HG02798 (cell line): ENCODE data around the gene NAT10.

Experiments used
- ATAC-seq: cut with Tn5 transposase; IDR thresholded peaks from one replicate; pipeline ENCODE4 v1.9.1; 2021; ENCODE audit warnings: mild to moderate bottlenecking; ENCODE audit not compliant: unreplicated experiment, poor library complexity

NAT10 gene

DNA sequence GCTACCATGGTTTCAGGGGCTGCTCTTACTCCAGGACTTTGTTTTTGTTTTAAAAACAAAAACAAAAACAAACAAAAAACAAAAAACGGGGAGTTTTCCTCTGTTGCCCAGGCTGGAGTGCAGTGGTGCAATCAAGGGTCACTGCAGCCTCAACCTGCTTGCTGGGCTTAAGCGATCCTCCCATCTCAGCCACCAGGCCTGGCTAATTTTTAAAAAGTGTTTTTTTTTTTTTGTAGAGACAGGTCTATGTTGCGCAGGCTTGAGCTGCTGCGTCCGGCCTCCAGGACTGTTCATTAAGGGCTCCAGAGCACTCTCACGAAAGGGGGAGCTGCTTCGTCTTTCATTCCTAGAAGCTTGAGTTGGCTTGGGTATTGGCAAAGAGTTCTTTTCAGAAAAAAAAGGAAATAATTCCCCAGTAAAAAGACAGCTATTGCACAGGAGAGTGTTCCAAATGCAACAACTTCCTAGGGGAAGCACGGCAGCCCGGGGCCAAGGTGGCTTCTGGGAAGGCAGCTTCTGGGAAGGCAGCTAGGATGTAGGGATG is 78.5 kb downstream of the NAT10 start:
- ATAC-seq, result no peak

DNA sequence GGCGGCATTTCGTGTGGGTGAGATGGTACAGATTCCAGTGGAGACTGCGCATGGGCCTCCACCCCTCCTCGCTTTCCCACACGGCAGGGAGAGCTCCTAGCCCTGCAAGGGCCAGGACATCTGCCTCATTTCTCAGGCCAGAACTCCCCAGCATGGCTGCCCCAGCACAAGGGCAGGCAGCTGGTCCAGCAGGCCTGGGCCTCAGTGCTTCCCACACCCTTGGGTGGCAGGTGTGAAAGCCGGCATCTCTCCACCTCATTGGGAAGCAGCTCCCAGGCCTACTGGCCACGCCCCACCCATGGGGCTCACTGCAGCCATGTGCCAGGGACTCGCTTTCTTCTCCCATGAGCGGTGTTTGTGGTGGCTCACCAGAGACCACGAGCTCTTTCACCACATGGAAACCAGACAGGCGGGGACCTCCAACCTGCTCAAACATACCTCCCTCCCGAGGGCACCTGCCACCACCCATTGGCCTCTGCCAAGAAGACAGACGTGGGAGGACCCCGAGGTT is 79.1 kb downstream of the NAT10 start:
- no peak for ATAC-seq

DNA sequence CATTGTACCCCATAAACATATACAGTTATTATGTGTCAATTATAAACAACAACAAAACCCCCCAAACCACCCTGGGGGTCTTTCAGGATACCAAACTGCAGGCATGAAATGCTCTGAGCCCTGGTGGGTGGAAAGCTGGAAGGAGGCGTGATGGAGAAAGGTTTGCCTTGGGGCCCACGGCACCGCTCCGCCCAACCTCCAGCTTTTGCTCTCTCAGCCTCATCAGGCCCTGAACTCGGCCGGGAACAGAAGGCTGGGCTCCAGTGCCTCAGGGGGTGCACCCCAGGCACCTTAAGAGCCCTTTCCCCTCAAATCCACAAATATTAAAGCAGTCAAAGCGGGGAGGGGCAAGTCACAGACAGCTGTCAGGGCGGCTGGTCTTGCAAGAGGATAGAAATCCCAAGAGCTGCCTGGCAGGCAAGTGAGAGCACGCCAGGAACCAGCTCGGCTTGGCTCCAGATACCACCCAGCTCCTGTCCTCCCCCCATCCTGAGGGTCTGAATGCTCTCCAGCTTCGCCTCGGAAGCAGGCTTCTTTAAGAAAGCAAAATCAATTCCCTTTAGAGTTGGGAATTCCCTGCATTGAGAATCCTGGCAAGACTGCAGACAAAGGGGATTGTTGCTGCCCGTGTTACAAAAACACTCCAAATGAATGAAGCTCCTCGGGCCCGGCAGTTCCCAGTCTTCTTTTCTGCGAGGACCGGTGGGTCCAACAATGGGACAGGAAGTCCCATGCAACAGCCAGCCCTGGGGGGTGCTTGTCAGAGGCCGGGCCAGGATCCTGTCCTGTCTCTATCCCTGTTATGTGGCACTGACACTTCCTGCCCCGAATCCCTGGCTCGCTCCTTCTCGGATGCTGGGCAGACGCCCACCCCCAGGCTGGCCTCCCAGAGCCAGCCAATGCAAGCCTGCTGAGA is 80.8 kb downstream of the NAT10 start:
- ATAC-seq, result no peak

DNA sequence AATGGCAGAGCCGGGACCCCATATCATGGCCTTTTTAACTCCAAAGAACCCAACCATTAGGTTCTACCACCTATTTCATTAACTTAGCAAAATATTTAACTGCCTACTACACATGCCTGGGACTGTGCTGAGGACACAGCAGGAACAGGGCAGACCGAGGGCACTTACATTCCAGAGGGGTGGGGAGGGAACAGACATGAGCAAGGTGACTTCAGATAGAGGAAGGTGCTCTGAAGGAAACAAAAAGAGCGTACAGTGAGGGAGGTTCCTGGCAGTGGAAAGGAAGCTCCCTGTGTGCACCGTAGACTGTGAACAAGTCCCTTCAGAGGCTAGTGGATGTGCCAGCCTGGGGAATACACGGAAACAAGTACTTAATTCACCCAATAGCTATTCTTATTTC is 82.8 kb downstream of the NAT10 start:
- ATAC-seq, result no peak

DNA sequence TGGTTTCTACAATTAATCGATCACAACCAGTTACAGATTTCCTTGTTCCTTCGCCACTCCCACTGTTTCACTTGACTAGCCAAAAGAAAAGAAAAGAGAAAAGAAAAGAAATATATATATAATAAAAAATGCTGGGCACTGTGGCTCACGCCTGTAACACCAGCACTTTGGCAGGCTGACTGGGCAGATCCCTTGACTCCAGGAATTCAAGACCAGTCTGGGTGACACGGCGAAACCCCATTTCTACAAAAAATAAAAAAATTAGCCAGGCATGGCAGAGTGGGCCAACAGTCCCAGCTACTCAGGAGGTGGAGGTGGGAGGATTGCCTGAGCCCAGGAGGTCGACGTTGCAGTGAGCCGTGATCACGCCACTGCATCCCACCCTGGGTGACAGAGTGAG is 83.8 kb downstream of the NAT10 start:
- ATAC-seq, result no peak

DNA sequence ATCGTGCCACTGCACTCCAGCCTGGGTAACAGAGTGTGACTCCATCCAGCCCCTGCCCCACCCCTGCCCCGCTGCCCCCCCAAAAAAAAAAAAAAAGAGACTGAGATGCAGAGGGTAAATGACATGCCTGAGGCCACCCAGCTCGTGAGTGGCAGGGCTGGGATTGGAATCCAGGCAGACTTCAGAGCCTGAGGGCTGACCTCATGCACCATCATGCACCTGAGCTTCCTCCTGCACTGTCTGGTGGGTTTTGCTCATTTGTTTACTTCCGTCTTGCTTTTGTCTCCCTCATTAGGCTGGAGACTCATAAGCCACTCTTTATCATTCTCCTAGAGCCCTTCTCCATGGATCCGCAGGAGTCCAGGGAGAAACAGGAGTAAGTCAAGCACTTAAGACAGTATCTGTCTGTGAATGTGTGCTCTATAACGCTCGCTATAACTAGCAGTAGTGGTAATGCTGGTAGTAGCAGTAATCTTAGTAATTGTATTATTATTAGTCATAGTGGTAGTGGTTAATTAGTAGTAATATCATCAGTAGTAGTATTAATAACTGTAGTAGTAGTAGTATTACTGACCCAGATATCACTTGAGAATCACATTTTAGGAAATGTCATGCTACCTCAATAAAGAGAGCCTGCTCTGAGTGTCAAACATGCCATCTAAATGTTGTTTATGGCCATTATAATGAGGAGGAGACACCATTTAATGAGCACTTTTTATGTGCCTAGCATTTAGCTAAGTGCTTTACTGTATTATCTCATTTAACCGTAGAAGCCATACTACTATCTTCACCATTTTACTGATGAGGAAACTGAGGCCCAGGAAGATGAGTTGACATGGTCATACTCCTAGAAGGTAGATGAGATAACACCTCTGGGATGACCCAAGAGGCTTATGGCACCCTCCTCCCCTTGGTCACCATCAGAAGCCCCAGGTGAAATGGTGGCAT is 85.0 kb downstream of the NAT10 start:
- ATAC-seq, result no peak

DNA sequence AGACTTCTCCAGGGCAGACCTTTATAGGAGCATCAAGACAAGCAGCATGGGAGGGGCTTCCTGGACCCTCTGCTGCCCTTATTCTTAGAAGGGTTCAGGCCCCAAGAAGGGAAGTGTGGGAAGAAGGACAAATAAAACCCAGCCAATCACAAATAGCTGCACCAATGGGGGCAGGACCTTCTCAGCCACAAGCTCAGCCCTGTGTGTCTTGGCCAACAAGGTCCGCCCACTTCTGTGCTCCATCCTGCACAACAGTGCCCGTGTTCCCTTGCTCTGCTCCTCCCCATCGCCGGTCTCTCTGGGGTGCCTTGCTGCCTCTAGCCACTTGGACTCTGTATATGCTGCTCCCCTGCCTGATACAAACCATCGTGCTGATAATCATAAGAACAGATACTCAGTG is 86.1 kb downstream of the NAT10 start:
- no peak for ATAC-seq

DNA sequence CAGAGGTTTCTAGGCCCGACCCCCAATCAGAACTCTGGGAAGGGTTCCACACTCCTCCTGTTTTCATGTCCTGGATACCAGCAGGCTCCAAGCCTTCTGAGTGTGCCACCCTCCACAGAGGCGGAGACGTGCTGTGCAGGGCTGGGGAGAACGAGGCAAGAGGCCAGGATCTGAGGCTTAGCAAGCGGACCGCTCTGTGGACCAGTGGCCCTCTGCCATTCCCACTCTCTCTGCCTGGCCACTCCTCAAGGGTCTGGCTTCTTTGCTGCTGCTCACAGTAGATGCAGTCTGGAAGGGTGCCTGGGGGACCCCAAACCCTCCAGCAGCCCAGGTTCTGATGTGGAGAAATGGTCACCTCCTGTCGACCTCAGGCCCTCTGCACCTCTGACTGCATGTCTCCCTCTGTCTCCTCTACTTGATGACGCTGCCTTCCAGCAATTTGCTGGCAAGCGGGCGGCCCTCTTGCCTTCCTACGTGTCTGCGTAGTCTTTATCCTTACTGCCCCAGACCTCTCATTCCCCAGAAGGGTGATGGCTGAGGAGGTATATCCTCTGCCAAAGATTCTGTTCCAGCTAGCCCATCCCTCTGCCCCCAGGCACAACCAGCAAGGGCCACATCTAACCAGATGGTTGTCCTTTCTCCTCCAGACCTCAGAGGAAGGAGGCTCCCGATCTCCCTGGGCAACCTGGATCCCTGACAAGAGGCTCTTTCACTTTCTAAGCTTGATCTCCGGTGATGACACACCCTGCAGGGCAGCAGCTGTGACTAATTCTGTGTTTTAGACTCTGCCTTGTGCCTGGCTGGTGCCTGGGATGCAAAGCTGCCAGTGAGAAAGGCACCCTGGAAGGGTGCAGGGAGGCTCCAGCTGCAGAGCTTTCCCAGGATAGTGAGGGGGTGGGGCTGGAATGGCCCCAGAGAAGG is 87.3 kb downstream of the NAT10 start:
- ATAC-seq, result no peak

DNA sequence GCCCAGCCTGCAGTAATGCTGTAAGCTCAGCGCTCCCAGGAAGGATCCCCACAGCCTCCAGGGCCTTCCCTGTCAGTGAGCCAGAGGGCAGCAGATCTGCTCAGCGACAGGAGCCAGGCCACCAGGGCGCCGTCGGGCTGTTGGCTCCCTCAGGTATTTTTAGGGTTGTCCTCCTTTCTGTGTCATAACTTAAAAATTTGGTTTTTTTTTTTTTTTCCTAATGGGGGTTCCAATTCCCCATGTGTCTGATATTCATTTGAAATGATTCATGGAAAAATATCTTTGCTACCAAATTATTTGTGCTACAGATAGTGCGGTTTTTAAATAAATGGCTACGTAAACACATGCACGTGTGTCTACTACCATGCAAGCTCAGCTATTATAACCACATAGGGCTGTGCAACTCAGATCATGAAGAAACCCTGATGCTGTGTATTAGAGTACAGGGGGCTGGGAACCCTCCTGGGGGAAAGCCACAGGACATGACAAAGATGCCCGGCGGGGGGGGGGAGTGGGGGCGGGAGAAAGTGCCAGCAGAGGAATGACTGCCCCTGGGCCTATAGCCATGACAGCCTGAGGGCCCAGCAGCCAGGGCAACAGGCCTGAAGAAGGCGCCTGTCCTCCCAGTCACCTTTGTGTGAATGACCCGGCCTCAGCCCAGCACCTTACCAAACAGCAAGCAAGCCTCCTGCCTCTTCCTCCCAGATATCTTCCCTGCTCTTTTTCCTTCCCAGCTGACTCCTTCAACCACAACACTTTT is 89.3 kb downstream of the NAT10 start:
- ATAC-seq, result no peak
